Suprapubic skin (tissue), 4 donors: ENCODE data around the gene DGCR8. TPM values are rescaled to one million over a fixed set of nuclear protein-coding genes. Genes with fewer than 3 reads are reported as not detected.

ENCODE experiments used
- DNase-seq, 2 donors: peaks; one replicate each; pipeline ENCODE4 v3.0.0-alpha.2; 2019; ENCODE audit warnings: low spot score in 2 of 2
- H3K27ac ChIP-seq: fragments of 200-600 bp; sonication (generic); one replicate; pipeline ENCODE4 v1.5.1; 2019
- H3K27me3 ChIP-seq: fragments of 200-600 bp; sonication (generic); one replicate; pipeline ENCODE4 v1.5.1; 2019
- H3K36me3 ChIP-seq: fragments of 200-600 bp; sonication (generic); one replicate; pipeline ENCODE4 v1.5.1; 2019
- H3K4me1 ChIP-seq: fragments of 200-600 bp; sonication (generic); one replicate; pipeline ENCODE4 v1.5.1; 2019
- H3K4me3 ChIP-seq: fragments of 200-600 bp; sonication (generic); one replicate; pipeline ENCODE4 v1.5.1; 2019; ENCODE audit warnings: mild to moderate bottlenecking
- H3K9me3 ChIP-seq: fragments of 200-600 bp; sonication (generic); one replicate; pipeline ENCODE4 v1.5.1; 2019
- EP300 ChIP-seq: sonication (generic); formaldehyde crosslinking; IDR thresholded peaks from one replicate; pipeline ENCODE4 v1.6.1; 2017; ENCODE audit warnings: antibody characterized with exemption
- POLR2A ChIP-seq, 2 donors: fragments of 450-650 bp; IDR thresholded peaks; one replicate each; pipeline ENCODE4 v1.6.1; 2017; ENCODE audit warnings: antibody characterized with exemption in 2 of 2, mild to moderate bottlenecking in 2 of 2, moderate library complexity in 2 of 2
- POLR2AphosphoS5 ChIP-seq, 3 donors: sonication (generic); formaldehyde crosslinking; IDR thresholded peaks; one replicate each; pipeline ENCODE4 v1.6.1; 2017; ENCODE audit warnings: antibody characterized with exemption in 3 of 3
- WGBS: methylation state at CpG from one replicate; pipeline ENCODE4 v1.1.5; 2018; 5-methylcytosine and 5-hydroxymethylcytosine counted together
- total RNA-seq, 4 donors: library from RNA; depleted of rRNA; stranded (reverse); fragments of >200 nt; gene quantifications; one replicate each; pipeline ENCODE4 v1.1.0, GENCODE V29; 2016
- TF ChIP-seq, protein P1 (sequence below), 2 donors: fragments of 200-600 bp in 1 of 2; fragments of 450-650 bp in 1 of 2; sonication (generic) in 1 of 2; IDR thresholded peaks; one replicate each; pipeline ENCODE4 v1.5.1; 2016 to 2019; ENCODE audit warnings: antibody characterized with exemption in 2 of 2, mild to moderate bottlenecking in 1 of 2, moderate library complexity in 1 of 2

The DGCR8 gene
- total RNA-seq, 4 donors from 2014 or later, result 22.4 to 69.1 (median 38.0) TPM

- Histone ChIP-seq H3K36me3 (no peaks in the 10 kb centered on the region), H3K9me3 (no peaks in the 10 kb centered on the region), H3K4me1 (peaks cover 5% of the 10 kb centered on the region), H3K27me3 (peaks cover 12% of the 10 kb centered on the region), H3K27ac (no peak overlapping the region), H3K4me3 (no peak overlapping the region)
- WGBS, result 88% methylated on average over 10 of the region's 10 CpGs
- TF ChIP-seq EP300 (no peak), POLR2A (IDR thresholded peaks at IDR 0.05) (no peak), POLR2AphosphoS5 (IDR thresholded peaks at IDR 0.05) (no peak)
- TF ChIP-seq, protein P1, sequence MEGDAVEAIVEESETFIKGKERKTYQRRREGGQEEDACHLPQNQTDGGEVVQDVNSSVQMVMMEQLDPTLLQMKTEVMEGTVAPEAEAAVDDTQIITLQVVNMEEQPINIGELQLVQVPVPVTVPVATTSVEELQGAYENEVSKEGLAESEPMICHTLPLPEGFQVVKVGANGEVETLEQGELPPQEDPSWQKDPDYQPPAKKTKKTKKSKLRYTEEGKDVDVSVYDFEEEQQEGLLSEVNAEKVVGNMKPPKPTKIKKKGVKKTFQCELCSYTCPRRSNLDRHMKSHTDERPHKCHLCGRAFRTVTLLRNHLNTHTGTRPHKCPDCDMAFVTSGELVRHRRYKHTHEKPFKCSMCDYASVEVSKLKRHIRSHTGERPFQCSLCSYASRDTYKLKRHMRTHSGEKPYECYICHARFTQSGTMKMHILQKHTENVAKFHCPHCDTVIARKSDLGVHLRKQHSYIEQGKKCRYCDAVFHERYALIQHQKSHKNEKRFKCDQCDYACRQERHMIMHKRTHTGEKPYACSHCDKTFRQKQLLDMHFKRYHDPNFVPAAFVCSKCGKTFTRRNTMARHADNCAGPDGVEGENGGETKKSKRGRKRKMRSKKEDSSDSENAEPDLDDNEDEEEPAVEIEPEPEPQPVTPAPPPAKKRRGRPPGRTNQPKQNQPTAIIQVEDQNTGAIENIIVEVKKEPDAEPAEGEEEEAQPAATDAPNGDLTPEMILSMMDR (IDR thresholded peaks at IDR 0.05), result no peak
- DNase-seq, result no peak
These were observed 80.0 kb downstream of the DGCR8 start for GRCh38 chr22:20160041-20160440.

Other genes with a start within 250 kb of the DGCR8 start
- 10 to 100 TPM in 3 of 4 donors, 1 to 10 TPM in 1; 6.3 to 14.6 (median 10.9) TPM for gene GNB1L, start 225.4 kb upstream of the DGCR8 start, total RNA-seq
- 10 to 100 TPM; 21.8 to 46.2 (median 32.4) TPM for gene RTL10, start 225.4 kb upstream of the DGCR8 start, total RNA-seq
- gene COMT, start 138.5 kb upstream of the DGCR8 start, total RNA-seq, result 100 to 1,000 TPM; 206 to 293 (median 246) TPM
- gene TXNRD2, start 138.4 kb upstream of the DGCR8 start, total RNA-seq, result 10 to 100 TPM in 2 of 4 donors, 1 to 10 TPM in 2; 8.4 to 33.2 (median 15.7) TPM
- gene ARVCF, start 63.4 kb upstream of the DGCR8 start, total RNA-seq, result 10 to 100 TPM; 22.9 to 38.4 (median 26.0) TPM
- gene TANGO2, start 59.1 kb upstream of the DGCR8 start, total RNA-seq, result 10 to 100 TPM; 23.1 to 31.9 (median 26.8) TPM
- gene RANBP1, start 35.9 kb downstream of the DGCR8 start, total RNA-seq, result 100 to 1,000 TPM; 107 to 150 (median 119) TPM
- 10 to 100 TPM; 52.0 to 98.6 (median 55.7) TPM for gene TRMT2A, start 37.0 kb downstream of the DGCR8 start, total RNA-seq
- 10 to 100 TPM; 26.0 to 64.2 (median 34.9) TPM for gene ZDHHC8, start 51.6 kb downstream of the DGCR8 start, total RNA-seq
- under 1 TPM in 1 of 4 donors, not detected in 3; 0.34 TPM for gene CCDC188, start 70.8 kb downstream of the DGCR8 start, total RNA-seq
- gene RTN4R, start 188.1 kb downstream of the DGCR8 start, total RNA-seq, result 10 to 100 TPM in 1 of 4 donors, 1 to 10 TPM in 3; 5.0 to 12.2 (median 9.2) TPM
- gene DGCR6L, start 239.8 kb downstream of the DGCR8 start, total RNA-seq, result 10 to 100 TPM; 45.9 to 75.2 (median 63.0) TPM